Liver (tissue), 3 donors: ENCODE data around the gene ALK.

Experiments
- CTCF ChIP-seq: fragments of 150-350 bp; IDR thresholded peaks from 2 replicates; pipeline ENCODE4 v1.5.1; 2017; ENCODE audit warnings: improper control_type of control experiment, low read depth, low read length; ENCODE audit not compliant: missing input control
- EGR1 ChIP-seq, 2 donors: IDR thresholded peaks; 2 replicates each; pipeline ENCODE4 v1.6.1; 2016 to 2018; ENCODE audit warnings: antibody characterized with exemption in 2 of 2, low read depth in 2 of 2
- JUND ChIP-seq, 2 donors: IDR thresholded peaks; 2 replicates each; pipeline ENCODE4 v1.6.1; 2016; ENCODE audit warnings: antibody characterized with exemption in 2 of 2
- MAX ChIP-seq: IDR thresholded peaks from 2 replicates; pipeline ENCODE4 v1.6.1; 2016; ENCODE audit warnings: antibody characterized with exemption
- YY1 ChIP-seq: IDR thresholded peaks from 2 replicates; pipeline ENCODE4 v1.6.1; 2016; ENCODE audit warnings: antibody characterized with exemption, mild to moderate bottlenecking
- ZBTB33 ChIP-seq: IDR thresholded peaks from 2 replicates; pipeline ENCODE4 v1.6.1; 2016; ENCODE audit warnings: antibody characterized with exemption
- donor health status: healthy.
- donor health status: healthy.

- TF ChIP-seq CTCF (no peak), MAX (no peak), JUND (IDR thresholded peaks at IDR 0.05) (no peak), ZBTB33 (no peak), YY1 (no peak), EGR1 (IDR thresholded peaks at IDR 0.05; ENCODE audit: low read depth in 2 of 2) (no peak)
Measured at GRCh38 chr2:29220506-29221270, 700.7 kb downstream of the ALK start.
